G401.6 (cell line): ENCODE measurements around the gene CRYBB1.

Experiments used
- FAIRE-seq: peaks from 2 replicates; lab custom pipeline; 2012; peaks lifted over from hg19 to GRCh38; lab: Jason Lieb, UNC

Gene CRYBB1

GRCh38 chr22:26604368-26604767 lies 13.5 kb downstream of the CRYBB1 start:
- no peak for FAIRE-seq

- no peak for FAIRE-seq
Observed at GRCh38 chr22:26602127-26602526, 15.7 kb downstream of the CRYBB1 start.

GRCh38 chr22:26601726-26602125 lies 16.1 kb downstream of the CRYBB1 start:
- no peak for FAIRE-seq

- FAIRE-seq: no peak
Observed at GRCh38 chr22:26599505-26599904, 18.3 kb downstream of the CRYBB1 start.

GRCh38 chr22:26597480-26597879 lies 20.3 kb downstream of the CRYBB1 start:
- FAIRE-seq: no peak

GRCh38 chr22:26597026-26597425 lies 20.8 kb downstream of the CRYBB1 start:
- FAIRE-seq: no peak

- no peak for FAIRE-seq
Observed at GRCh38 chr22:26593763-26594162, 24.1 kb downstream of the CRYBB1 start.

- FAIRE-seq: no peak
Observed at GRCh38 chr22:26592421-26592891, 25.4 kb downstream of the CRYBB1 start.

GRCh38 chr22:26589845-26590736 lies 27.7 kb downstream of the CRYBB1 start, which contains the start of gene TPST2:
Gene TPST2 (minus strand): TSS chr22:26590132. CDS start chr22:26541630, 48,502 bp downstream.
- FAIRE-seq: no peak

- FAIRE-seq: no peak
Observed at GRCh38 chr22:26589367-26589844, 28.4 kb downstream of the CRYBB1 start.

GRCh38 chr22:26588729-26589366 lies 29.0 kb downstream of the CRYBB1 start:
- FAIRE-seq: no peak

GRCh38 chr22:26587991-26588613 lies 29.7 kb downstream of the CRYBB1 start:
- FAIRE-seq: no peak

GRCh38 chr22:26586556-26587325 lies 31.1 kb downstream of the CRYBB1 start:
- no peak for FAIRE-seq

- no peak for FAIRE-seq
Observed at GRCh38 chr22:26585104-26585790, 32.6 kb downstream of the CRYBB1 start.

GRCh38 chr22:26584010-26584409 lies 33.8 kb downstream of the CRYBB1 start:
- no peak for FAIRE-seq

GRCh38 chr22:26581633-26582168 lies 36.1 kb downstream of the CRYBB1 start:
- no peak for FAIRE-seq

GRCh38 chr22:26581026-26581425 lies 36.8 kb downstream of the CRYBB1 start:
- no peak for FAIRE-seq

- FAIRE-seq: no peak
Observed at GRCh38 chr22:26580240-26580962, 37.4 kb downstream of the CRYBB1 start.

GRCh38 chr22:26579331-26579886 lies 38.4 kb downstream of the CRYBB1 start:
- no peak for FAIRE-seq

- no peak for FAIRE-seq
Observed at GRCh38 chr22:26577081-26577480, 40.7 kb downstream of the CRYBB1 start.
